Measurements from ENCODE around the gene AIDA. TPM values are rescaled to one million over a fixed set of nuclear protein-coding genes. Genes with fewer than 3 reads are reported as not detected.

AIDA gene
- total RNA-seq, 4 donors from 2014 or later, result 48.2 to 61.9 (median 52.7) TPM

GRCh38 chr1:222657899-222658298 is 54.4 kb downstream of the AIDA start:
- WGBS, 2 donors, result 94% methylated on average over 2 of the region's 2 CpGs
- no peak overlapping the region for H3K27ac ChIP-seq
- no peak for DNase-seq
- H3K36me3 ChIP-seq, result peaks cover 80% of the 10 kb centered on the region in 2 donors
- no peaks in the 10 kb centered on the region for H3K4me1 ChIP-seq
- intact Hi-C loops (cut with DNase I), result no loop called here
- H3K27me3 ChIP-seq, result no peaks in the 10 kb centered on the region
- no peak overlapping the region for H3K4me3 ChIP-seq (replicated peaks in 1 of 3)
- no peak for TF ChIP-seq POLR2A (IDR thresholded peaks at IDR 0.05)
- TF ChIP-seq CTCF (IDR thresholded peaks at IDR 0.05), result no peak
- H3K9me3 ChIP-seq, result no peaks in the 10 kb centered on the region

- no peak for DNase-seq
- Histone ChIP-seq H3K4me1 (no peaks in the 10 kb centered on the region), H3K4me3 (replicated peaks in 1 of 3) (no peak overlapping the region), H3K9me3 (no peaks in the 10 kb centered on the region), H3K36me3 (peaks cover 80% of the 10 kb centered on the region in 2 donors), H3K27ac (no peak overlapping the region), H3K27me3 (no peaks in the 10 kb centered on the region)
- TF ChIP-seq POLR2A (IDR thresholded peaks at IDR 0.05) (no peak), CTCF (IDR thresholded peaks at IDR 0.05) (no peak)
- WGBS, 2 donors, result 97 to 98% methylated on average over 2 of the region's 2 CpGs
- intact Hi-C loops (cut with DNase I), result no loop called here
Measured at GRCh38 chr1:222656391-222657155, 55.7 kb downstream of the AIDA start.

GRCh38 chr1:222654849-222655248 is 57.4 kb downstream of the AIDA start:
- Histone ChIP-seq H3K9me3 (no peaks in the 10 kb centered on the region), H3K27me3 (no peaks in the 10 kb centered on the region), H3K36me3 (peaks cover 75 to 81% of the 10 kb centered on the region in 2 donors), H3K27ac (no peak overlapping the region), H3K4me3 (replicated peaks in 1 of 3) (no peak overlapping the region), H3K4me1 (no peaks in the 10 kb centered on the region)
- TF ChIP-seq CTCF (IDR thresholded peaks at IDR 0.05) (no peak), POLR2A (IDR thresholded peaks at IDR 0.05) (no peak)
- intact Hi-C loops (cut with DNase I), result no loop called here
- no peak for DNase-seq
- 66 to 79% methylated on average over 5 of the region's 5 CpGs for WGBS, 2 donors

GRCh38 chr1:222653178-222653827 is 59.0 kb downstream of the AIDA start:
- Histone ChIP-seq H3K9me3 (no peaks in the 10 kb centered on the region), H3K4me1 (no peaks in the 10 kb centered on the region), H3K4me3 (replicated peaks in 1 of 3) (no peak overlapping the region), H3K27ac (no peak overlapping the region), H3K36me3 (peaks cover 69 to 73% of the 10 kb centered on the region in 2 donors), H3K27me3 (no peaks in the 10 kb centered on the region)
- TF ChIP-seq CTCF (IDR thresholded peaks at IDR 0.05), result no peak
- no peak for TF ChIP-seq POLR2A (IDR thresholded peaks at IDR 0.05)
- intact Hi-C loops (cut with DNase I), result no loop called here
- 84 to 96% methylated on average over 2 of the region's 2 CpGs for WGBS, 2 donors
- no peak for DNase-seq

GRCh38 chr1:222652676-222653075 is 59.6 kb downstream of the AIDA start:
- no peak for DNase-seq
- intact Hi-C loops (cut with DNase I), result no loop called here
- no peaks in the 10 kb centered on the region for H3K9me3 ChIP-seq
- no peak overlapping the region for H3K27ac ChIP-seq
- WGBS, 2 donors, result 91 to 95% methylated on average over 1 of the region's 1 CpG
- peaks cover 62 to 66% of the 10 kb centered on the region in 2 donors for H3K36me3 ChIP-seq
- TF ChIP-seq CTCF (IDR thresholded peaks at IDR 0.05), result no peak
- TF ChIP-seq POLR2A (IDR thresholded peaks at IDR 0.05), result no peak
- no peak overlapping the region for H3K4me3 ChIP-seq (replicated peaks in 1 of 3)
- H3K27me3 ChIP-seq, result no peaks in the 10 kb centered on the region
- no peaks in the 10 kb centered on the region for H3K4me1 ChIP-seq

All from thyroid gland (tissue), 4 donors.